DMS53 treated with DMSO at 0.1 percent for 48 hours (cell line): ENCODE data around the gene MVP.
A peak's percentile ranks its signal among the peaks of the same experiment; 100 is the strongest.
"Not testable (repeated sequence)": the region's sequence is repeated elsewhere in the genome, so short reads cannot be mapped to it uniquely, and the experiment has no call there.

Experiments
- DNase-seq: peaks from one replicate; lab custom pipeline; 2025; ENCODE audit not compliant: unreplicated experiment; lab: John Stamatoyannopoulos, UW

The MVP gene

DNA sequence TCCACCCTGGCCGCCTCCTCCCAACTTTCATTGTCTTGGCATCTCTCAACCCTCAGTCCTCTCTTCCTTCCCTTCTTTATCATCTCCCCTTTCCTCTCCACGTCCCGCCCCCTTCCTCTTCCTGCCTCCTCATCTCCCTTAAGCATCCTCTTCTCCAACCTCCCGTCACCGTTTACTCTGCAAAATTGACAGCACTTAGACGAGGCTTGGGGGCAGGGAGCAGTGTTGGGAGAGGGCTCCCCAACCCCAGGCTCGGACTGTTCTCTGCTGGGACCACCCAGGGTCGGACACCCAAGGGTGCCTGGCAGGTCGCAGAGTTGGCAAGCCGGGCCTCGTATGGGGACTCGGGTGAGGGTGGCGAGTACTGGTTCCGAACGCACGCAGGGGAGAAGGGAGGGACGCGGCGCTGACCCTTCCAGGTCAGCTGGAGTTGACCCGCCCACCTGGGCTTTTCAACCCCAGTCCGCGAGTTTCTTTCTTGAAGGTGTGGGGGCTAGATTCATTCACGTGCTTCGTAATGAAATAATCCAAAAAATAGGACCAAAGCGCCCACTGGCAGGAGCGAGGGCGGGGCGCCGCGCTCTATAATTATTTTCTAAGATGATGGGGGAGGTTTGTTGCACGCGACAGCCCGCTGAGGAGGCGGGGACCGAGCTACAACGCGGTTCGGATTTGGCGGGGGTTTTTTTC, 5.1 kb upstream of the MVP start:
- peak; percentile 18 for DNase-seq

DNA sequence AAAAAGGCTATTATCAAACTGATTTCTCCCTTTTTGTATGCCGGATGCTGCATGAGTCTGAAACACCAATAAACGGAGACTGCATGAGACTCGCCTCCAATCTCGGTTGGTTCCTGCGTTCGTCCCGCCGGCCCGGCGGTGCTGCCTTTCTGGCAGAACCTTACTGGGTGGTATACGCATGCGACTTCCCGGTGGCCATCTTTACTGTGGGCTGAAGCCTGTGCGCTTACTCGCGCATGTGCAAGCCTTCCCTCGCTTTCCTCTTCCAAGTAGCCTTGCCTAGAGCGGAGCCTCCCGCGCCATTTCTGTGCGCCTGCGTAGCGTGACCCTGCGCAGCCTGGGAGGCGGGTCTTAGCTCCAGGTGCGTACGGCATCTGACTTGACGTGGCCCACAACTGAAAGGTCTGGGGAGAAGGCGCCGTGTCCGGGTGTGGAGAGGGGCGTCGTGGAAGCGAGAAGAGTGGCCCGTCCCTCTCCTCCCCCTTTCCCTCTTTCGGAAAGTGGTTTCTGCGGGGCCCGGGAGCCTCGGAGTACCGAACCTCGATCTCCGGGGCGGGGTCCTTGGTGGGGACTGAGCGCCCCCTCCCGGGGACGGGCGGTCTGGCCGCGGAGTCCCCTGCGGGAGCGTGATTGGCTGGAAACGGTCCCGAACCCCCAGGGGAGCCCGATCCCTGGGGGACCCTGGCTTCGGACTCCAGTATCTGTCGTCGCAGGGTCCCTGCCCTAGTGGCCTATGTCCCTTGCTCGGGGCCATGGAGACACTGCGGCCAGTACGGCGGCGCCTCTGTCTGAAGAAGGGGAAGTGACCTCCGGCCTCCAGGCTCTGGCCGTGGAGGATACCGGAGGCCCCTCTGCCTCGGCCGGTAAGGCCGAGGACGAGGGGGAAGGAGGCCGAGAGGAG, 4.2 kb upstream of the MVP start, which contains the start of gene PAGR1:
PAGR1 (plus strand) TSS at position 360 of the 901 bp plus-strand sequence; CDS start at position 734, 374 bp downstream.
- peak; percentile 95 for DNase-seq

DNA sequence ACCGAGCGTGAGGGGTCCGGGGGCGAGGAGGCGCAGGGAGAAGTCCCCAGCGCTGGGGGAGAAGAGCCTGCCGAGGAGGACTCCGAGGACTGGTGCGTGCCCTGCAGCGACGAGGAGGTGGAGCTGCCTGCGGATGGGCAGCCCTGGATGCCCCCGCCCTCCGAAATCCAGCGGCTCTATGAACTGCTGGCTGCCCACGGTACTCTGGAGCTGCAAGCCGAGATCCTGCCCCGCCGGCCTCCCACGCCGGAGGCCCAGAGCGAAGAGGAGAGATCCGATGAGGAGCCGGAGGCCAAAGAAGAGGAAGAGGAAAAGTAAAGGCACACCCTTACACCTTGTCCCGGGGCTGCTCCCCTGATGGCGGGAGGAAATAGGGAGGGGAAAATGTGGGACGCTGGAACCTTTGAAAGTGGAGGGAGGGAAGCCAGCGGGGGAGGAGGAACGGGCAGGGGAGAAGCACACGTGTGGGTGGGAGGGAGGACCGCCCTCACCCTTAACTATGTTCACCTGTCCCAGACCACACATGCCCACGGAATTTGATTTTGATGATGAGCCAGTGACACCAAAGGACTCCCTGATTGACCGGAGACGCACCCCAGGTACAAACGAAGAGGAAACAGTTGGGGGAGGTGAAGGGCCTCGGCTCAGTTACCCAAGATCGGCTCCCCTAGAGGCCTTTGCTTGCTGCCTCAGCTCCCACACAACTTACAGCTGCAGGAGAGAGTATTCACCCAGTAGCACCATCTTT, 3.4 kb upstream of the MVP start:
- DNase-seq = peak; percentile 17

DNA sequence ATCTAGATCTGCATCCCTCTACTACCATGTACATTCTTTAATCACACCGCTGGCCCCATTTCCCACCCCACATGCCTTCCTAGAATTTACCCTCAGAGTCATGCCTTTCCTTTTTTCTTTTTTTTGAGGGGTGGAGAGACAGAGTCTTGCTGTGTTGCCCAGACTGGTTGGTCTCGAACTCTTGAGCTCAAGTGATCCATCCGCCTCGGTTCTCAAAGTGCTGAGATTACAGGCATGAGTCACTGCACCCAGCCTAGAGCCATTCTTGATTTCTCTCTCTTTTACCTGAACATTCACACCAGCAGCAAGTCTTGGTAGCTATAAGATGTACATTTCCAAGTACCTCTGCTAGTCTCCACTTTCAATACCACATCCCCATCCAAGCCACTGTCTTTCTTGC, 2.2 kb upstream of the MVP start:
- DNase-seq = no peak

DNA sequence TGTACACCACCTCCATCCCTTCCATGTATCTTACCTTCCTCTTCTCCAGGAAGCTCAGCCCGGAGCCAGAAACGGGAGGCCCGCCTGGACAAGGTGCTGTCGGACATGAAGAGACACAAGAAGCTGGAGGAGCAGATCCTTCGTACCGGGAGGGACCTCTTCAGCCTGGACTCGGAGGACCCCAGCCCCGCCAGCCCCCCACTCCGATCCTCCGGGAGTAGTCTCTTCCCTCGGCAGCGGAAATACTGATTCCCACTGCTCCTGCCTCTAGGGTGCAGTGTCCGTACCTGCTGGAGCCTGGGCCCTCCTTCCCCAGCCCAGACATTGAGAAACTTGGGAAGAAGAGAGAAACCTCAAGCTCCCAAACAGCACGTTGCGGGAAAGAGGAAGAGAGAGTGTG, 756 bp upstream of the MVP start:
- DNase-seq = no peak

DNA sequence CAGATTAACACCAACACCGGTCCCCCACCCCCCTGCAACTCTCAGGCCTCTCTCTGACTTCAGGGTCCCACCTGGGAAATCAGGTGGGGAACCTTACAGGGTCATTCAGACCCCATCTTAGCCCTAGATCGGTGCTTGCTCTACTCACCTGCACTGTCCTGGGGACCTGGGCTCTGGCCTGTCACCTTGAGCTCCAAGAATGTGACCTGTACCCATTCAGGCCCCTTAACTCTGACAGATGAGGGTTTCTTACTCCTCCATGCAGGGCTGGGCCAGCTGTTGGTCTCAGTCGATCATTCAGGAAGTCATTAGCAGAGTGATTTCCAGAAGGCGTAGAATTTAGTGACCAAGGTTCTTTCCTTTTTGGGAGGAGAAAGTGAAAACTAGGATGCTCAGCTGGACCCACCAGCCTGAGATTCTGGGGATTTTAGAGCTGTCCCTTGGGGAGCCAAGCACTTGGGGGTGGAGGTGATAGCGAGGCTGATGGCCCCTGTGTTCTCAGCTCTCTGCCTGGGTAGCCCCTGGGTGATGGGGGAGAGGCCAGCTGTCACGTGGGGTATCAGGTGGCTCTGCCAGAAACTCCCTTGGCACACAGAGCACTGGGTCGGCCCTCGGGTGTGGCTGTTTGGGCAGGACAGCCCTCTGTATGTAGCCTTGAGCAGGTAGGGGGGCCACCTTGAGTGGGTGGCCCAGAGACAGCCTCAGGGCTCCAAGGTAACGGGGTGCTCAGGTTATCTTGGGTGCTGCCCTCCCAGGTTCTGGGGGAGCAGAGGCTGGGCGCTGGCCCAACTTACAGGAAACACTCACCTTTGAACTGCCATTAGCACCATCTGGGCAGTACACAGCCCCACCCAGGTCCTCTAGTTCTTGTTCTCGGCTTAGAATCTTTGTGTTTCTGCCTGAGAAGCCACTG, 724 bp downstream of the MVP start:
- DNase-seq = no peak

DNA sequence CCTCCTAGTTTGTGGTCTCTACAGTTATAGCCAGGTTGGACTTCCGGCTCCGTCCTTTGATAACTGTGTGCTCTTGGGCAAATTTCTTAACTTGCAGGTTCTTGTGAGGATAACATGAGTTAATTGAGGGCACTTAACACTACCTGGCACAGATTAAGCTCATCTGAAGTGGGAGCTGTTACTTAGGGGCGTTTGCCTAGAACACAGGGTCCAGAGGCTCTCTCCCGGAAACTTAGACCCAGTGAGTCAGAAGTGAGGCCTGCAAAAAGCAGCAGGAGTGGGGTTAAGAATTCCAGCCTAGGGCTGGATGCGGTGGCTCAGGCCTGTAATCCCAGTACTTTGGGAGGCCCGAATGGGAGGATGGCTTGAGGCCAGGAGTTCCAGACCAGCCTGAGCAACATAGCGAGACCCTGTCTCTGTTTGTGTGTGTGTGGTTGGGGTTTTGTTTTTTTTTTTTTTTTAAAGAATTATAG, 1.4 kb downstream of the MVP start:
- no peak for DNase-seq

DNA sequence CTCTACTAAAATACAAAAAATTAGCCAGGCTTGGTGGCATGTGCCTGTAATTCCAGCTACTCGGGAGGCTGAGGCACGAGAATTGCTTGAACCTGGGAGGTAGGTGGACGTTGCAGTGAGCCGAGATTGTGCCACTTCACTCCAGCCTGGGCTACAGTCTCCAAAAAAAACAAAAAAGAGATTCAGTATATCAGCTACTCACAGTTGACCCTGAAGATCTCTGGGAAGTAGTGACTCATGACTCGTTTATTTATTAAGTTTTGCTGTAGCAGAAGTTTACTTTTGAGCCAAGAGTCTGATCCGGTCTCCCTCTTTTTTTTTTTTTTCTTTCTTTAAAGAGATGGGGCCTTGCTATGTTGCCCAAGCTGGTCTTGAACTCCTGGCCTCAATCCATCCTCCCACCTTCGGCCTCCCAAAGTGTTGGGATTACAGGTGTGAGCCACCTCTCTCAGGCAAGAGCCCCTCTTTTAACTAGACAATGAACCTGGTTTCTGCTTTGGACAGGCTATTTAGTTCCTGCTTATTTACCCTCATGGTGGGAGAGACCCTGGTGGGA, 4.4 kb downstream of the MVP start:
- no peak for DNase-seq

DNA sequence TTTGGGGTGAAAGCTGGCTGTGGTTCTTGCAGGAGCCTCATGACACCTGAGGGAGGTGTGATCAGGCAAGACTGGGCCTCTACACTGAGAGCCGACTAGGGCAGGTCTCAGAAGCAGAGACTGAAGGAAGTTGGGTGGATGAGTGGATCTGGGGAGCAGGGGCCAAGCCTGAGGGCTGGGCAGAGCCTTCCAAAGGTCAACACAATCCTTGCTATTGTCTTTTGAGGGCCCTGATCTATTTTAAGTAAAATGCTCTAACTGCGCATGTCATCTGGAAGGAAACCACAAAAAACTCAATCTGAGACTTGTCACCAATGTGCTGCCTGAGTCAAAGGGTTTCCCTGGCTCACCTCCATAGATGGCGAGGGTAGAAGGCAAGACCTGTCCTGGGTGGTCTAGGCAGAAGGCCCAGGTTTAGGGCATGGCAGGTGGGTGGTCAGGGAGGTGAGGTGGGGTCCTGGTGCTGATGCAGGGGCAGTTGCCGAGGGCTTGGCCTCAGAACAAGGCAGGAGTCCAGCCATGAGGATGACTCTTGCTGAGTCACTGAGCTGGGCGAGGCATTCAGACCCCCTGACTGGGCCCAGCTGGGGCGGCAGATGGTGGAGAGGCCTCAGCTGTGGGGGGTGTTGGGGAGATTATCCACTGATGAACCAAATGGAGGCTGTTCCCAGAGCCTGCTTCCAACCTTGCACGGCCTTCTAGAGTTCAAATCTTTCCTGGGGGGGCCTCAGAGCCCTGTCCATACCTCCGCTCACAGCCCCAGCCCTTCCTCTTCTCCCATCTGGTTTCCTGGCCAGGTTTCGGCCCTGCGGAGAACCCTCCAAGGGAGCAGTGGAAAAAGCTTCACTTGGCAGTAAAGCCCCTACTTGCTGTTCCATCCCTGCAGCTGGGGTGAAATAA, 5.1 kb downstream of the MVP start:
- DNase-seq = no peak

DNA sequence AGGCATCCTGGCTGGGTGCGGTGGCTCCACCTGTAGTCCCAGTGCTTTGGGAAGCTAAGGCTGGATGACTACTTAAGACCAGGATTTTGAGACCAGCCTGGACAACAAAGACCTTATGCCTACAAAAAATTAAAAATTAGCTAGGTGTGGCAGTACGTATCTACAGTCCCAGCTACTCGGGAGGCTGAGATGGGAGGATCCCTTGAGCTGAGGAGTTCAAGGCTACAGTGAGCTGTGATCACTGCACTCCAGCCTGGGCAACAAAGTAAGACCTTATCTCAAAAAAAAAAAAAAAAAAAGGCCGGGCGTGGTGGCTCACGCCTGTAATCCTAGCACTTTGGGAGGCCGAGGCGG, 6.1 kb downstream of the MVP start:
- DNase-seq = no peak

DNA sequence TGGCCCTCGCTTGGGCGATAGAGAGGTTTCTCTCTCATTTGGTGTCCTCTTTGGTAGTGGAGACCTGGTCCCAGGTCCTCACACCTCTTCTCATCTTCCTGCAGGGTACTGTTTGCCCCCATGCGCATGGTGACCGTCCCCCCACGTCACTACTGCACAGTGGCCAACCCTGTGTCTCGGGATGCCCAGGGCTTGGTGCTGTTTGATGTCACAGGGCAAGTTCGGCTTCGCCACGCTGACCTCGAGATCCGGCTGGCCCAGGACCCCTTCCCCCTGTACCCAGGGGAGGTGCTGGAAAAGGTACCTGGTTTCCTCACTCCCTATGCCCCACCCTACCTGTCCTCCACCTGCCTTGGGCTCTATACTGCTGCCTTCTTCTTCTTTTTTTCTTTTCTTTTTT, 10.5 kb downstream of the MVP start:
- DNase-seq = no peak

DNA sequence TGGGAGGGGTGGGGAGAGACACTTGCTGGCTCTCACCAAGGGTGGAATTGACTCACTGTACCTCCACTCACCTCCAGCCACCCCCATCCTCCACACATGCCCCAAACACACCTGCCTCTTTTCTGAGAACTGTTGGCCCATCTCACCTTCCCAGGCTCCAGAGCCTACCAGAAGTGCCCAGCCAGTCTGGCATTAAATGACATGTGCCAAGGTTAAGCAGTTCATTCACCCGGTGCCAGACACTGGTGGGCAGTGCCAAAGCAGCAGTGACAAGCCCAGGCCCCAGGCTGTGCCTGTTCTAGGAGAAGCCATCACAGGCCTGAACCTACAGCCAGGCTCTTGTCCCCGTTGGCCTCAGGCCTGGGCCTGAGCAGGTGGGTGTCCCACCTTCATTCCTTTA, 11.2 kb downstream of the MVP start:
- no peak for DNase-seq

DNA sequence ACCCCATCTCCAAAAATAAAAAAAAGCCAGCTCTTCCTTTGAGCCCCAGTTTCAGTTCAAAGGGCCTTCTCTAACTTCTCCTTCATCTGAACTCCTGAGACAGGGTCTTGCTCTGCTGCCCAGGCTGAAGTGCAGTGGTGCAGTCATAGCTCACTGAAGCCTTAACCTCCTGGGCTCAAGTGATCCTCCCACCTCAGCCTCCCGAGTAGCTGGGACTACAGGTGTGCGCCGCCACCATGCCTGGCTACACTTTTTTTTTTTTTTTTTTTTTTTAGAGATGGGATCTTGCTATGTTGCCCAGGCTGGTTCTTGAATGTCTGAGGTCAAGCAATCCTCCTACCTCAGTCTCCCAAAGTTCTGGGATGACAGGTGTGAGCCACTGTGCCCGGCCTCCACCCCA, 13.0 kb downstream of the MVP start:
- not testable (repeated sequence) for DNase-seq

DNA sequence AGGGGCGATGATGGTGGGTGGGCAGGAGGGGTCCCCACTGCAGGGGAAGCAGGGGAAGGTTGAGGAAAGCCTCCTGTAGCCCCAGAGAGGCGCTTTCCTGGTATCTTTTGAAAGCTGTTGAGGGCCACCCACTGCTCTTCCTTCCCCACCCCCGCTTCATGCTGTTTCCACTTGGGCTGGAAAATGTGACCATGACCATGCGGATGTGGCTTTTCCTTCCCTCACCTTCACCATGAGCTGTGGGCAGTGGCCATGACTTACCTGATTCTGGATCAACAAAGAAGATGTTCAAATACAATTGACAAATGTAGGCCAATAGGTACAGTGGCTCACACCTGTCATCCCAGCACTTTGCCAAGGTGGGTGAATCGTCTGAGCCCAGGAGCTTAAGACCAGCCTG, 13.8 kb downstream of the MVP start:
- DNase-seq = no peak

DNA sequence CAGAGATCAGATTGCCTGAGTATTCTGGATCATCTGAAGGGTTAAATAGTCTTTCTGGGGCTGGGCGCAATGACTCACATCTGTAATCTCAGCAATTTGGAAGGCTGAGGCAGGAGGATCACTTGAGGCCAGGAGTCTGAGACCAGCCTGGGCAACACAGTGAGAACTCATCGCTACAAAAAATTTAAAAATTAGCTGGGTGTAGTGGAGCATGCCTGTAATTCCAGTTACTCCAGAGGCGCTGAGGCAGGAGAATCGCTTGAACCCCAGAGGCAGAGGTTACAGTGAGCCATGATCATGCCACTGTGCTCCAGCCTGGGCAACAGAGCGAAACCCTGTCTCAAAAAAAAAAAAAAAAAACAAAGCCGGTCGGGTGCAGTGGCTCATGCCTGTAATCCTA, 15.7 kb downstream of the MVP start:
- DNase-seq = no peak

DNA sequence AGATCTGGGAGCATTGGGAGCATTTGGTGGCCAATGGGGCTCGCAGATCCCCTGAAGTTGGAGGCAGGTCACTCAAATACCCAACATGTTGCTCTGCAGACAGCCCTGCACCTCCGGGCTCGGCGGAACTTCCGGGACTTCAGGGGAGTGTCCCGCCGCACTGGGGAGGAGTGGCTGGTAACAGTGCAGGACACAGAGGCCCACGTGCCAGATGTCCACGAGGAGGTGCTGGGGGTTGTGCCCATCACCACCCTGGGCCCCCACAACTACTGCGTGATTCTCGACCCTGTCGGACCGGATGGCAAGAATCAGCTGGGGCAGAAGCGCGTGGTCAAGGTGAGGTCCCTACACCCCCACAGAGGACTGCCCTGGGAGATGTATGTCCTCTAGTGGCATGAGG, 16.4 kb downstream of the MVP start:
- no peak for DNase-seq

DNA sequence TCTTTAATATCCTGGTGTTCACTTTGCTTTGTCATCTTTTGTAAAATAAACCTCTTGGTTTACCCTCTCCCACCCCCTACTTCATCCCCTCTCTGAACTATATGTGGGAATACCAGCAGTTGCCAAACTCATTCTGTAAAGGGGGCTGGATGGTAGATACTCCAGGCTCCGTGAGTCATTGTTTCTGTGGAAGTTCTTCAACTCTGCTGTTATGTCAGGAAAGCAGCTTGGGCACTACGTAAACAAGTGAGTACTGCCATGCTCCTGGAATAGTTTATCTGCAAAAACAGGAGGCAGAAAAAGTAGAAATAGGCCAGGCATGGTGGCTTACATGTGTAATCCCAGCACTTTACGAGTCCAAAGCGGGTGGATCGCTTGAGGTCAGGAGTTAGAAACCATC, 17.6 kb downstream of the MVP start:
- DNase-seq = no peak

DNA sequence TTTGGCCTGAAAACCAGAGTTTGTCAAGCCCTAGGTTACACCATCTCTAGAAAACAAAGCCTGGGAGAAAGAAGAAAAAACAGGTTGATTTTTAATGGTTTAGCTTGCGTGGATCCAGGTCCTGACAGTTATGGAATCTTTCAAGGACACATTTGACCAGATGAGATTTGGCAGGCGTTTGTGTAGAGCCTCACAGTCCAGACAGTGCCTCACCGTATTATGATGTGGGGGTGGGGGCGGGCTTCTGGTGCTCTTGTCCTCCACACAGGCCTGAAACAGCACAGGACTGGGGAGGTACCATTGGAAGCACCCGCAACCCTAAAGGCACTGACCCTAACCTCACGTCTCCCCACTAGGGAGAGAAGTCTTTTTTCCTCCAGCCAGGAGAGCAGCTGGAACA, 19.6 kb downstream of the MVP start:
- no peak for DNase-seq

DNA sequence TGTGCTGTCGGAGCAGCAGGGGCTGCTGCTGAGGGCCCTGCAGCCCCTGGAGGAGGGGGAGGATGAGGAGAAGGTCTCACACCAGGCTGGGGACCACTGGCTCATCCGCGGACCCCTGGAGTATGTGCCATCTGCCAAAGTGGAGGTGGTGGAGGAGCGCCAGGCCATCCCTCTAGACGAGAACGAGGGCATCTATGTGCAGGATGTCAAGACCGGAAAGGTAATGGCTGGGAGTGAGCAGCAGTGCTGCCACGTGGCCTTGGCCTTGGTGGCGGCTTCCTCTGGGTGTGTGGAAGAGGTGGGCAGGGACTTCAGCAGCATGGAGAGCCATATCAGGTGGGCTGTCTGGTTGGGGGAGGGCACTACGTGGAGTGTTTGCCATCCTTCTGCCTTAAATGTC, 20.0 kb downstream of the MVP start:
- no peak for DNase-seq
